ENCODE data around the gene METTL9. TPM values are rescaled to one million over a fixed set of nuclear protein-coding genes. Genes with fewer than 3 reads are reported as not detected.

The METTL9 gene
- total and polyA plus RNA-seq, 2 experiments from 2014 or later = 72.5 to 152 TPM

DNA sequence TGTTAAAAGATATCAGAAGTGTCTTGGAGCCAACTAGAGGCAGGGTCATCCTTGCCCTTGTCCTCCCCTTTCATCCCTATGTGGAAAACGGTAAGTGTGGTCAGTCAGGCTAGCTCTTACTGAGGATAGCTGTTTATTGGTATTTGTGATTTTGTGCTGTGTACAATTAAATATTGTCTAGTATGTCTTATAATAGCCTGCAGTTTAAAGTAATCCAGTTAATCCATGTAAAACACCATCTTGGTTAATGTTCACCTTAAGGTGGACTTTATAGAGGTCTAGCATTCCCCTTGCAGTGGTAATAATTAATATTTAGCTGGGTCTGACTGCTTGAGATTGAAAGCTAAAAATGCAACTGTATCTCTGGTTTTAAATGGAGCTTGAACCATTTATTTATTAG is 25.6 kb downstream of the METTL9 start:
- DNase-seq (ENCODE audit: low spot score) = no peak
- peaks cover 11% of the 10 kb centered on the region; the same call in 2 of the 3 replicates for H3K9me3 Mint-ChIP-seq
- H3K4me3 ChIP-seq = no peak overlapping the region
- 0 out of 2 replicates have a peak, but pooled peaks cover 3% of the 10 kb centered on the region for H4K20me1 ChIP-seq (replicated peaks; ENCODE audit: insufficient read depth)
- no peak overlapping the region for H2AFZ ChIP-seq
- no peak overlapping the region for H3K4me2 ChIP-seq
- H3K36me3 Mint-ChIP-seq (ENCODE audit: low read depth) = peaks cover 62% of the 10 kb centered on the region
- H3K27me3 Mint-ChIP-seq (ENCODE audit: insufficient read depth, low read depth, poor library complexity) = peaks cover 2% of the 10 kb centered on the region
- H3K4me1 Mint-ChIP-seq = peaks cover 5% of the 10 kb centered on the region; the same call in 1 of the 3 replicates
- H3K36me3 ChIP-seq (ENCODE audit: insufficient read depth) = peaks cover 9% of the 10 kb centered on the region
- ATAC-seq = no peak
- H3K4me3 Mint-ChIP-seq = no peak overlapping the region
- no peak overlapping the region for H3K27ac ChIP-seq (ENCODE audit: low read depth)
- H3K27ac Mint-ChIP-seq = no peak overlapping the region
- H3K4me1 ChIP-seq (ENCODE audit: insufficient read depth) = no peaks in the 10 kb centered on the region
- H3K9me2 ChIP-seq (ENCODE audit: insufficient read depth) = no peaks in the 10 kb centered on the region
- H3K27me3 ChIP-seq (ENCODE audit: insufficient read depth) = no peaks in the 10 kb centered on the region
- no peaks in the 10 kb centered on the region for H3K79me2 ChIP-seq (replicated peaks; ENCODE audit: insufficient read depth)
- no peaks in the 10 kb centered on the region for H3F3A ChIP-seq (replicated peaks; ENCODE audit: low read depth)
- TF ChIP-seq CREB1 (CRISPR knock-in tag; IDR thresholded peaks at IDR 0.05; ENCODE audit: low read depth) (no peak), EZH2 (IDR thresholded peaks at IDR 0.05; ENCODE audit: low read depth, unreplicated experiment) (no peak), ZNF114 (CRISPR knock-in tag; IDR thresholded peaks at IDR 0.05) (no peak), NANOG (IDR thresholded peaks at IDR 0.05; ENCODE audit: borderline replicate concordance) (no peak), STAT1 (IDR thresholded peaks at IDR 0.05; ENCODE audit: unreplicated experiment) (no peak), JUNB (IDR thresholded peaks at IDR 0.05; ENCODE audit: unreplicated experiment) (no peak), EZH2phosphoT487 (IDR thresholded peaks at IDR 0.05; ENCODE audit: unreplicated experiment) (no peak)
- TF ChIP-seq, protein P1, sequence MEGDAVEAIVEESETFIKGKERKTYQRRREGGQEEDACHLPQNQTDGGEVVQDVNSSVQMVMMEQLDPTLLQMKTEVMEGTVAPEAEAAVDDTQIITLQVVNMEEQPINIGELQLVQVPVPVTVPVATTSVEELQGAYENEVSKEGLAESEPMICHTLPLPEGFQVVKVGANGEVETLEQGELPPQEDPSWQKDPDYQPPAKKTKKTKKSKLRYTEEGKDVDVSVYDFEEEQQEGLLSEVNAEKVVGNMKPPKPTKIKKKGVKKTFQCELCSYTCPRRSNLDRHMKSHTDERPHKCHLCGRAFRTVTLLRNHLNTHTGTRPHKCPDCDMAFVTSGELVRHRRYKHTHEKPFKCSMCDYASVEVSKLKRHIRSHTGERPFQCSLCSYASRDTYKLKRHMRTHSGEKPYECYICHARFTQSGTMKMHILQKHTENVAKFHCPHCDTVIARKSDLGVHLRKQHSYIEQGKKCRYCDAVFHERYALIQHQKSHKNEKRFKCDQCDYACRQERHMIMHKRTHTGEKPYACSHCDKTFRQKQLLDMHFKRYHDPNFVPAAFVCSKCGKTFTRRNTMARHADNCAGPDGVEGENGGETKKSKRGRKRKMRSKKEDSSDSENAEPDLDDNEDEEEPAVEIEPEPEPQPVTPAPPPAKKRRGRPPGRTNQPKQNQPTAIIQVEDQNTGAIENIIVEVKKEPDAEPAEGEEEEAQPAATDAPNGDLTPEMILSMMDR (conservative IDR thresholded peaks at IDR 0.05; ENCODE audit: low read depth in 2 of 2) = no peak
- TF ChIP-seq, protein P2, sequence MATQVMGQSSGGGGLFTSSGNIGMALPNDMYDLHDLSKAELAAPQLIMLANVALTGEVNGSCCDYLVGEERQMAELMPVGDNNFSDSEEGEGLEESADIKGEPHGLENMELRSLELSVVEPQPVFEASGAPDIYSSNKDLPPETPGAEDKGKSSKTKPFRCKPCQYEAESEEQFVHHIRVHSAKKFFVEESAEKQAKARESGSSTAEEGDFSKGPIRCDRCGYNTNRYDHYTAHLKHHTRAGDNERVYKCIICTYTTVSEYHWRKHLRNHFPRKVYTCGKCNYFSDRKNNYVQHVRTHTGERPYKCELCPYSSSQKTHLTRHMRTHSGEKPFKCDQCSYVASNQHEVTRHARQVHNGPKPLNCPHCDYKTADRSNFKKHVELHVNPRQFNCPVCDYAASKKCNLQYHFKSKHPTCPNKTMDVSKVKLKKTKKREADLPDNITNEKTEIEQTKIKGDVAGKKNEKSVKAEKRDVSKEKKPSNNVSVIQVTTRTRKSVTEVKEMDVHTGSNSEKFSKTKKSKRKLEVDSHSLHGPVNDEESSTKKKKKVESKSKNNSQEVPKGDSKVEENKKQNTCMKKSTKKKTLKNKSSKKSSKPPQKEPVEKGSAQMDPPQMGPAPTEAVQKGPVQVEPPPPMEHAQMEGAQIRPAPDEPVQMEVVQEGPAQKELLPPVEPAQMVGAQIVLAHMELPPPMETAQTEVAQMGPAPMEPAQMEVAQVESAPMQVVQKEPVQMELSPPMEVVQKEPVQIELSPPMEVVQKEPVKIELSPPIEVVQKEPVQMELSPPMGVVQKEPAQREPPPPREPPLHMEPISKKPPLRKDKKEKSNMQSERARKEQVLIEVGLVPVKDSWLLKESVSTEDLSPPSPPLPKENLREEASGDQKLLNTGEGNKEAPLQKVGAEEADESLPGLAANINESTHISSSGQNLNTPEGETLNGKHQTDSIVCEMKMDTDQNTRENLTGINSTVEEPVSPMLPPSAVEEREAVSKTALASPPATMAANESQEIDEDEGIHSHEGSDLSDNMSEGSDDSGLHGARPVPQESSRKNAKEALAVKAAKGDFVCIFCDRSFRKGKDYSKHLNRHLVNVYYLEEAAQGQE (IDR thresholded peaks at IDR 0.05; ENCODE audit: unreplicated experiment) = no peak

DNA sequence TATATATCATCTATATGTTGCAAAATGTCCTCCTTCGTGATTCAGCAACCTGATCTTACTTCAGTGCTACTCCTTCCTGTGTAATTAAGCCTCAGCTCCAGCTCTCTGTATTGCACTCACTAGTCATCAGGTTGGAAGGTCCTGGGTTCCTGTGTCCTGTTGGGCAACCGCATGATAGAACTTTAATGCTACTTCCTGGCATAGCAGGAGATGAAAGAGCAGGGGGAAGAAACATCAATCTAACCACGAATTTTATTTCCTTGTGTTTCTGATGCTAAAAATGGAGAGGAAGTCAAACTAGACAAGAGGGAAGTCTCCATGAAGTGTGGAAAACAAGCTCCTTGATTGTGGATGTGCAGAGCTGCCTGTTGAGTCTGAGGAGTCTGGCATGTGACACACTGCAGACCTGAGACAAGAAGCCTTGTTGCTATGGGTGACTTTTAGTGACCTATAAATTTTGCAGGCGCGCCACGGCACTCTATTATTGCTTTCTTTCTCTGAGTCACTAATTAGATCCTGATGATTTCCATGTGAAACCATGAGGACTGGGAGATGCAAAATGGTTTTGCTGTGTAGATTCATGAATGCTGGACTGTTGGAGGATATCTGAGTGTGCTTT is 27.4 kb downstream of the METTL9 start:
- Mint-ChIP-seq H3K9me3 (peaks cover 11% of the 10 kb centered on the region; the same call in 2 of the 3 replicates), H3K4me1 (peaks cover 5% of the 10 kb centered on the region; the same call in 1 of the 3 replicates), H3K27ac (no peak overlapping the region), H3K4me3 (no peak overlapping the region), H3K27me3 (ENCODE audit: insufficient read depth, low read depth, poor library complexity) (no peaks in the 10 kb centered on the region), H3K36me3 (ENCODE audit: low read depth) (peaks cover 71% of the 10 kb centered on the region)
- no peak overlapping the region for H3K4me2 ChIP-seq
- DNase-seq (ENCODE audit: low spot score) (no peak), ATAC-seq (no peak)
- no peaks in the 10 kb centered on the region for H3K79me2 ChIP-seq (replicated peaks; ENCODE audit: insufficient read depth)
- H3K27me3 ChIP-seq (ENCODE audit: insufficient read depth) = no peaks in the 10 kb centered on the region
- H3K9me2 ChIP-seq (ENCODE audit: insufficient read depth) = no peaks in the 10 kb centered on the region
- H3K36me3 ChIP-seq (ENCODE audit: insufficient read depth) = peaks cover 9% of the 10 kb centered on the region
- peaks cover 3% of the 10 kb centered on the region; the same call in 1 of the 2 replicates for H4K20me1 ChIP-seq (replicated peaks; ENCODE audit: insufficient read depth)
- H3K4me3 ChIP-seq = no peak overlapping the region
- H2AFZ ChIP-seq = no peak overlapping the region
- H3F3A ChIP-seq (replicated peaks; ENCODE audit: low read depth) = no peaks in the 10 kb centered on the region
- H3K4me1 ChIP-seq (ENCODE audit: insufficient read depth) = no peaks in the 10 kb centered on the region
- H3K27ac ChIP-seq (ENCODE audit: low read depth) = no peak overlapping the region
- TF ChIP-seq EZH2phosphoT487 (IDR thresholded peaks at IDR 0.05; ENCODE audit: unreplicated experiment) = no peak
- TF ChIP-seq, protein P1 (conservative IDR thresholded peaks at IDR 0.05; ENCODE audit: low read depth in 2 of 2) = no peak

All from GM23338 (cell line).